ENCODE results near the gene DOC2A. TPM values are rescaled to one million over a fixed set of nuclear protein-coding genes. Genes with fewer than 3 reads are reported as not detected.
A peak's percentile ranks its signal among the peaks of the same experiment; 100 is the strongest.

Gene DOC2A
- total and polyA plus RNA-seq, 9 of the 15 experiments (the other 6 are each of a cell fraction or from before 2014, with no cell fraction given) = 0.03 to 0.38 (median 0.28) TPM; not detected in 1

DNA sequence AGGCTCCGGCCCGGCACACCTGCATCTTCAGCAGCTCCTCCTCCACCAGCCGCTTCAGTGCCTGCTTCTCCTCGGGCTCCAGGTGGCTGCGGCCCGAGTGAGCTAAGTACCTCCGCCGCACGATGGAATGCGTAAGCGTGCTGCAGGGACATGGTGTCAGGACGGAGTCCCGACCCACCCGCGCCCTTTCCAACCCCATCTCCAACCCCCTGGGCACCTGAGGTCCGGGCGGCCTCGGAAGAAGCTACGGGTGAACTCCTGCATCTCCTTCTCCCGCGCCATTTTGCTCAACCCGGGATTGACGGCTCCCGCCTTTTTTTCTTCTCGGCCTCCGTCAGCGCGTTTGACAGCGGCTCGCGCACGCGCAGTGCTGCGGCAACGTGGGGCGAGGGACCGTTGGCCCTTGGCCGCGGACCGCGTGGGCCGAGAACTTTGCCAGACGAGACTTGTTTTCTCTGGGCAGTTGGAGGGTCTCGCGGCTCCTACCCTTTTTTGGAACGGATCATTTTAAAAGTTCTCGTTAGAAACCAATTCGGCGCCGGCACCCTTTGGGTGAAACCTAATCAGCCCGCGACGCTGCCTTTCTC, 15.4 kb downstream of the DOC2A start, which contains the start of gene HIRIP3 (continued):
- TF ChIP-seq, protein P1, sequence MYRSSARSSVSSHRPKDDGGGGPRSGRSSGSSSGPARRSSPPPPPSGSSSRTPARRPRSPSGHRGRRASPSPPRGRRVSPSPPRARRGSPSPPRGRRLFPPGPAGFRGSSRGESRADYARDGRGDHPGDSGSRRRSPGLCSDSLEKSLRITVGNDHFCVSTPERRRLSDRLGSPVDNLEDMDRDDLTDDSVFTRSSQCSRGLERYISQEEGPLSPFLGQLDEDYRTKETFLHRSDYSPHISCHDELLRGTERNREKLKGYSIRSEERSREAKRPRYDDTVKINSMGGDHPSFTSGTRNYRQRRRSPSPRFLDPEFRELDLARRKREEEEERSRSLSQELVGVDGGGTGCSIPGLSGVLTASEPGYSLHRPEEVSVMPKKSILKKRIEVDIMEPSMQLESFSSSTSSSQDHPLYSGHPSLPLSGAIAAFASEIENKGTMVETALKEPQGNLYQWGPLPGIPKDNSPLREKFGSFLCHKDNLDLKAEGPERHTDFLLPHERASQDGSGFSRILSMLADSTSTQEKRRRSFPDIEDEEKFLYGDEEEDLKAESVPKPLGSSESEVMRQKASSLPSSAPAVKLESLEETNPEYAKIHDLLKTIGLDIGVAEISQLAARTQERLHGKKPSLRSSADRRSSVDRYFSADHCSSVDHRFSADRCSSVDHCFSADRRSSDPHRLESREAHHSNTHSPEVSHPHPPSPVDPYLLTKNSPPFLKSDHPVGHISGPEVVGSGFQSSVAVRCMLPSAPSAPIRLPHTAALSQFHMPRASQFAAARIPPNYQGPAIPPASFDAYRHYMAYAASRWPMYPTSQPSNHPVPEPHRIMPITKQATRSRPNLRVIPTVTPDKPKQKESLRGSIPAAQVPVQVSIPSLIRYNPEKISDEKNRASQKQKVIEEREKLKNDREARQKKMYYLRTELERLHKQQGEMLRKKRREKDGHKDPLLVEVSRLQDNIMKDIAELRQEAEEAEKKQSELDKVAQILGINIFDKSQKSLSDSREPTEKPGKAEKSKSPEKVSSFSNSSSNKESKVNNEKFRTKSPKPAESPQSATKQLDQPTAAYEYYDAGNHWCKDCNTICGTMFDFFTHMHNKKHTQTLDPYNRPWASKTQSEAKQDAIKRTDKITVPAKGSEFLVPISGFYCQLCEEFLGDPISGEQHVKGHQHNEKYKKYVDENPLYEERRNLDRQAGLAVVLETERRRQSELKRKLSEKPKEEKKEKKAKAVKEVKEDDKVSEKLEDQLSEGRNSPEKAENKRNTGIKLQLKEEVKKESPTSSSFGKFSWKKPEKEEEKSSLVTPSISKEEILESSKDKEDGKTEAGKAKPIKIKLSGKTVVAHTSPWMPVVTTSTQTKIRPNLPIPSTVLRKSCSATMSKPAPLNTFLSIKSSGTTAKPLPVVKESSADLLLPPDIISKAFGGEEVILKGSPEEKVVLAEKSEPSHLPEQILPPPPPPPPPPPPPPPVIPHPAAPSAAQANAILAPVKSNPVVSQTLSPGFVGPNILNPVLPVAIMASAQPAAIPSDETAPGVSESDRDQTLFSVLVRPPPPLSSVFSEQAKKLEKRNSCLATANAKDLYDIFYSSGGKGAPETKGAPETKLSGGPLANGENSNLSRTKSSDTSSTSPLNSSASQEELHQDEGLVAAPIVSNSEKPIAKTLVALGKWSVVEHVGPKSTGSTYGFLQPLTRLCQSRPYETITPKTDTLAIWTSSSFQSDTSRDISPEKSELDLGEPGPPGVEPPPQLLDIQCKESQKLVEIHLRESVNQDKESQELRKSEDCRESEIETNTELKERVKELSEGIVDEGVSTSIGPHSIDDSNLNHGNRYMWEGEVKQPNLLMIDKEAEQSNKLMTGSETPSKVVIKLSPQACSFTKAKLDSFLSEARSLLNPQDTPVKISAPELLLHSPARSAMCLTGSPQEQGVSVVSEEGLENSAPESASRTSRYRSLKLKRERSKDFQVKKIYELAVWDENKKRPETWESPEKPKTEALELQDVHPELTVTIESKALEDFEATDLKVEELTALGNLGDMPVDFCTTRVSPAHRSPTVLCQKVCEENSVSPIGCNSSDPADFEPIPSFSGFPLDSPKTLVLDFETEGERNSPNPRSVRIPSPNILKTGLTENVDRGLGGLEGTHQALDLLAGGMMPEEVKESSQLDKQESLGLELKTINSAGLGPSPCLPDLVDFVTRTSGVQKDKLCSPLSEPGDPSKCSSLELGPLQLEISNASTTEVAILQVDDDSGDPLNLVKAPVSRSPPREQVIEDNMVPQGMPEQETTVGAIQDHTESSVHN (IDR thresholded peaks at IDR 0.05; ENCODE audit: borderline replicate concordance in 1 of 2, low read depth in 1 of 2) = no peak
- TF ChIP-seq, protein P2, sequence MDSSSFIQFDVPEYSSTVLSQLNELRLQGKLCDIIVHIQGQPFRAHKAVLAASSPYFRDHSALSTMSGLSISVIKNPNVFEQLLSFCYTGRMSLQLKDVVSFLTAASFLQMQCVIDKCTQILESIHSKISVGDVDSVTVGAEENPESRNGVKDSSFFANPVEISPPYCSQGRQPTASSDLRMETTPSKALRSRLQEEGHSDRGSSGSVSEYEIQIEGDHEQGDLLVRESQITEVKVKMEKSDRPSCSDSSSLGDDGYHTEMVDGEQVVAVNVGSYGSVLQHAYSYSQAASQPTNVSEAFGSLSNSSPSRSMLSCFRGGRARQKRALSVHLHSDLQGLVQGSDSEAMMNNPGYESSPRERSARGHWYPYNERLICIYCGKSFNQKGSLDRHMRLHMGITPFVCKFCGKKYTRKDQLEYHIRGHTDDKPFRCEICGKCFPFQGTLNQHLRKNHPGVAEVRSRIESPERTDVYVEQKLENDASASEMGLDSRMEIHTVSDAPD (CRISPR knock-in tag; IDR thresholded peaks at IDR 0.05) = no peak
- TF ChIP-seq TBP (optimal IDR thresholded peaks at IDR 0.05; ENCODE audit: low read depth, low read length) (peak; percentile 79), ESRRB (CRISPR knock-in tag; IDR thresholded peaks at IDR 0.05; ENCODE audit: borderline replicate concordance) (no peak), CREBBP (IDR thresholded peaks at IDR 0.05; ENCODE audit: low read depth, low read length) (no peak), NUFIP1 (IDR thresholded peaks at IDR 0.05; ENCODE audit: partially characterized antibody) (no peak), PPARD (CRISPR knock-in tag; IDR thresholded peaks at IDR 0.05) (no peak), ZNF707 (CRISPR knock-in tag; conservative IDR thresholded peaks at IDR 0.05) (no peak), FOXA1 (IDR thresholded peaks at IDR 0.05; ENCODE audit: borderline replicate concordance) (no peak), HMG20A (CRISPR knock-in tag; conservative IDR thresholded peaks at IDR 0.05) (no peak)
- TF ChIP-seq, protein P3, sequence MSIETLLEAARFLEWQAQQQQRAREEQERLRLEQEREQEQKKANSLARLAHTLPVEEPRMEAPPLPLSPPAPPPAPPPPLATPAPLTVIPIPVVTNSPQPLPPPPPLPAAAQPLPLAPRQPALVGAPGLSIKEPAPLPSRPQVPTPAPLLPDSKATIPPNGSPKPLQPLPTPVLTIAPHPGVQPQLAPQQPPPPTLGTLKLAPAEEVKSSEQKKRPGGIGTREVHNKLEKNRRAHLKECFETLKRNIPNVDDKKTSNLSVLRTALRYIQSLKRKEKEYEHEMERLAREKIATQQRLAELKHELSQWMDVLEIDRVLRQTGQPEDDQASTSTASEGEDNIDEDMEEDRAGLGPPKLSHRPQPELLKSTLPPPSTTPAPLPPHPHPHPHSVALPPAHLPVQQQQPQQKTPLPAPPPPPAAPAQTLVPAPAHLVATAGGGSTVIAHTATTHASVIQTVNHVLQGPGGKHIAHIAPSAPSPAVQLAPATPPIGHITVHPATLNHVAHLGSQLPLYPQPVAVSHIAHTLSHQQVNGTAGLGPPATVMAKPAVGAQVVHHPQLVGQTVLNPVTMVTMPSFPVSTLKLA (conservative IDR thresholded peaks at IDR 0.05) = peak; percentile 94 to 95
- TF ChIP-seq, protein P4, sequence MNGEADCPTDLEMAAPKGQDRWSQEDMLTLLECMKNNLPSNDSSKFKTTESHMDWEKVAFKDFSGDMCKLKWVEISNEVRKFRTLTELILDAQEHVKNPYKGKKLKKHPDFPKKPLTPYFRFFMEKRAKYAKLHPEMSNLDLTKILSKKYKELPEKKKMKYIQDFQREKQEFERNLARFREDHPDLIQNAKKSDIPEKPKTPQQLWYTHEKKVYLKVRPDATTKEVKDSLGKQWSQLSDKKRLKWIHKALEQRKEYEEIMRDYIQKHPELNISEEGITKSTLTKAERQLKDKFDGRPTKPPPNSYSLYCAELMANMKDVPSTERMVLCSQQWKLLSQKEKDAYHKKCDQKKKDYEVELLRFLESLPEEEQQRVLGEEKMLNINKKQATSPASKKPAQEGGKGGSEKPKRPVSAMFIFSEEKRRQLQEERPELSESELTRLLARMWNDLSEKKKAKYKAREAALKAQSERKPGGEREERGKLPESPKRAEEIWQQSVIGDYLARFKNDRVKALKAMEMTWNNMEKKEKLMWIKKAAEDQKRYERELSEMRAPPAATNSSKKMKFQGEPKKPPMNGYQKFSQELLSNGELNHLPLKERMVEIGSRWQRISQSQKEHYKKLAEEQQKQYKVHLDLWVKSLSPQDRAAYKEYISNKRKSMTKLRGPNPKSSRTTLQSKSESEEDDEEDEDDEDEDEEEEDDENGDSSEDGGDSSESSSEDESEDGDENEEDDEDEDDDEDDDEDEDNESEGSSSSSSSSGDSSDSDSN (IDR thresholded peaks at IDR 0.05; ENCODE audit: borderline replicate concordance in 1 of 2, low read depth in 2 of 2, low read length in 2 of 2) = no peak
